Panc1 (cell line): ENCODE measurements around the gene NEMP1. TPM values are rescaled to one million over a fixed set of nuclear protein-coding genes. Genes with fewer than 3 reads are reported as not detected.

ENCODE experiments used
- ATAC-seq: fragments of 200-7000 bp; cut with Tn5 transposase; 2 replicates; pipeline ENCODE4 v1.9.1; 2020; ENCODE audit warnings: mild to moderate bottlenecking, moderate library complexity
- BruUV-seq: library from RNA; stranded (reverse); fragments of 400-500 nt; replicated peaks from 2 replicates; lab custom pipeline; 2021; lab: Mats Ljungman, UMichigan
- CTCF ChIA-PET: fragments of 300-600 bp; sonication (Branson Sonifier 250); formaldehyde crosslinking; loops from one replicate; lab custom pipeline; 2022; ENCODE audit warnings: antibody characterized with exemption; lab: Charles Lee
- POLR2A ChIA-PET: fragments of 300-600 bp; sonication (Branson Sonifier 250); formaldehyde crosslinking; loops from one replicate; lab custom pipeline; 2022; ENCODE audit warnings: antibody characterized with exemption; lab: Charles Lee
- DNase-seq: peaks from one replicate; pipeline ENCODE4 v3.0.0-alpha.2; 2010; ENCODE audit warnings: low read depth, low spot score
- H3K27ac ChIP-seq: 2 replicates; pipeline ENCODE4 v1.5.1; 2011; ENCODE audit warnings: mild to moderate bottlenecking, low read length, inconsistent platforms
- H3K27me3 ChIP-seq: fragments of 200-500 bp; sonication (Bioruptor generic); 2 replicates; pipeline ENCODE4 v1.6.0; 2014; ENCODE audit warnings: low read length, inconsistent platforms; ENCODE audit not compliant: control insufficient read depth, insufficient read depth
- H3K36me3 ChIP-seq: fragments of 200-500 bp; sonication (Bioruptor generic); 2 replicates; pipeline ENCODE4 v1.5.1; 2014; ENCODE audit warnings: inconsistent platforms, mild to moderate bottlenecking, low read length, moderate library complexity; ENCODE audit not compliant: control insufficient read depth, insufficient read depth
- H3K4me1 ChIP-seq: 2 replicates; pipeline ENCODE4 v1.5.1; 2011; ENCODE audit warnings: inconsistent platforms, mild to moderate bottlenecking, low read length, moderate library complexity; ENCODE audit not compliant: control insufficient read depth, insufficient read depth
- H3K4me3 ChIP-seq, 2 experiments: 2 replicates each; pipeline ENCODE4 v1.5.1; 2011 to 2012; ENCODE audit warnings: low read depth in 2 of 2, low read length in 2 of 2, mild to moderate bottlenecking in 2 of 2, inconsistent platforms in 1 of 2, moderate library complexity in 1 of 2
- H3K9me3 ChIP-seq: fragments of 200-500 bp; sonication (Bioruptor generic); 2 replicates; pipeline ENCODE4 v1.5.1; 2014; ENCODE audit warnings: low read depth, mild to moderate bottlenecking, inconsistent platforms, low read length, moderate library complexity; ENCODE audit not compliant: control insufficient read depth, insufficient read depth
- CTCF ChIP-seq: fragments of 450-650 bp; IDR thresholded peaks from 2 replicates; pipeline ENCODE4 v1.5.1; 2017; ENCODE audit warnings: mild to moderate bottlenecking
- POLR2AphosphoS5 ChIP-seq: IDR thresholded peaks from 2 replicates; pipeline ENCODE4 v1.6.1; 2012; ENCODE audit warnings: mild to moderate bottlenecking, low read depth, low read length, moderate library complexity
- REST ChIP-seq, 2 experiments: IDR thresholded peaks; 2 replicates each; pipeline ENCODE4 v1.6.1; 2011 to 2012; ENCODE audit warnings: low read depth in 2 of 2, control low read depth in 1 of 2, low read length in 1 of 2, mild to moderate bottlenecking in 1 of 2, moderate library complexity in 1 of 2; ENCODE audit not compliant: insufficient read depth in 1 of 2
- SIN3A ChIP-seq: IDR thresholded peaks from 2 replicates; pipeline ENCODE4 v1.6.1; 2012; ENCODE audit warnings: low read depth, mild to moderate bottlenecking, low read length, moderate library complexity, borderline replicate concordance; ENCODE audit not compliant: insufficient read depth
- TCF7L2 ChIP-seq: IDR thresholded peaks from 2 replicates; pipeline ENCODE4 v1.6.1; 2011; ENCODE audit warnings: mild to moderate bottlenecking, low read depth, low read length, inconsistent platforms
- in situ Hi-C: cut with HindIII; loops from 2 replicates; pipeline ENCODE4 v1.10.0; 2016; ENCODE audit warnings: low sequenced_read_pairs, low pct_unique_long_range_greater_than_20kb
- intact Hi-C: fragments of 100-400 bp; cut with micrococcal nuclease; formaldehyde crosslinking; loops from one replicate; pipeline ENCODE4 v1.10.0; 2022; ENCODE audit not compliant: unreplicated experiment
- total RNA-seq: library from RNA; stranded (reverse); gene quantifications from one replicate; pipeline ENCODE4 v1.2.1, GENCODE V29; 2021; ENCODE audit not compliant: unreplicated experiment

NEMP1 gene
- total RNA-seq, 1 experiment from 2014 or later, result 46.9 TPM

GRCh38 chr12:57106021-57106708 lies 27.6 kb upstream of the NEMP1 start:
- intact Hi-C loops, result no loop called here
- Histone ChIP-seq H3K4me1 (peaks cover 10% of the 10 kb centered on the region; the same call in 1 of the 2 replicates), H3K9me3 (no peaks in the 10 kb centered on the region), H3K27me3 (no peaks in the 10 kb centered on the region), H3K36me3 (no peaks in the 10 kb centered on the region), H3K27ac (no peak overlapping the region), H3K4me3 (no peak overlapping the region)
- no TSS peak for BruUV-seq
- in situ Hi-C loops, result no loop called here
- CTCF ChIA-PET, result no interaction called here
- ATAC-seq (no peak), DNase-seq (no peak)
- POLR2A ChIA-PET, result no interaction called here
- TF ChIP-seq CTCF (no peak), SIN3A (no peak), TCF7L2 (no peak), POLR2AphosphoS5 (no peak), REST (IDR thresholded peaks at IDR 0.05; ENCODE audit: insufficient read depth in 1 of 2, low read depth in 2 of 2, low read length in 1 of 2) (no peak)

- in situ Hi-C loops (no loop called here), intact Hi-C loops (no loop called here)
- BruUV-seq, result no TSS peak
- ChIA-PET CTCF (no interaction called here), POLR2A (interaction anchor here (1.1 kb wide), 1 partner anchor 82 kb away, joined by 7 read pairs; no protein-coding TSS in a partner anchor)
- ATAC-seq, result no peak
- Histone ChIP-seq H3K4me3 (no peak overlapping the region), H3K27ac (no peak overlapping the region), H3K4me1 (peaks cover 9% of the 10 kb centered on the region; the same call in 1 of the 2 replicates), H3K36me3 (no peaks in the 10 kb centered on the region), H3K27me3 (no peaks in the 10 kb centered on the region), H3K9me3 (no peaks in the 10 kb centered on the region)
- TF ChIP-seq REST (IDR thresholded peaks at IDR 0.05; ENCODE audit: insufficient read depth in 1 of 2, low read depth in 2 of 2, low read length in 1 of 2) (no peak), POLR2AphosphoS5 (no peak), TCF7L2 (no peak), CTCF (no peak), SIN3A (no peak)
- DNase-seq, result no peak
Measured at GRCh38 chr12:57105011-57105753, 26.6 kb upstream of the NEMP1 start.
